CD14-positive monocyte (primary cell): ENCODE results near the gene UNC5A. TPM values are rescaled to one million over a fixed set of nuclear protein-coding genes. Genes with fewer than 3 reads are reported as not detected.

Experiments used
- DNase-seq, 3 donors: peaks; one replicate each; pipeline ENCODE4 v3.0.0-alpha.2; 2011 to 2022
- H2AFZ ChIP-seq: 2 replicates; pipeline ENCODE4 v1.6.0; 2012; ENCODE audit warnings: mild to moderate bottlenecking, low read depth, low read length, inconsistent platforms; ENCODE audit not compliant: insufficient read depth, poor library complexity, severe bottlenecking
- H3K27ac ChIP-seq, 2 donors: 1 replicate in 1 of 2; 2 replicates in 1 of 2; pipeline ENCODE4 v1.5.1; 2012 to 2013; ENCODE audit warnings: low read length in 2 of 2, control low read depth in 1 of 2, inconsistent platforms in 1 of 2, low read depth in 1 of 2, mild to moderate bottlenecking in 1 of 2
- H3K27me3 ChIP-seq, 2 donors: one replicate each; pipeline versions ENCODE4 v1.6.0 to v1.6.1; 2011 to 2013; ENCODE audit warnings: low read length in 2 of 2; ENCODE audit not compliant: control insufficient read depth in 2 of 2, insufficient read depth in 2 of 2
- H3K36me3 ChIP-seq, 2 donors: replicated peaks in 1 of 2; 1 replicate in 1 of 2; 2 replicates in 1 of 2; pipeline versions ENCODE4 v1.5.1 to v1.6.1; 2012 to 2013; ENCODE audit warnings: low read length in 2 of 2, control low read depth in 1 of 2, inconsistent platforms in 1 of 2, mild to moderate bottlenecking in 1 of 2; ENCODE audit not compliant: insufficient read depth in 2 of 2, control insufficient read depth in 1 of 2
- H3K4me1 ChIP-seq, 2 donors: 1 replicate in 1 of 2; 2 replicates in 1 of 2; pipeline versions ENCODE4 v1.5.1 to v1.6.1; 2012 to 2013; ENCODE audit warnings: low read length in 2 of 2, control low read depth in 1 of 2, inconsistent platforms in 1 of 2, mild to moderate bottlenecking in 1 of 2, moderate library complexity in 1 of 2; ENCODE audit not compliant: insufficient read depth in 2 of 2, control insufficient read depth in 1 of 2
- H3K4me2 ChIP-seq: replicated peaks from 2 replicates; pipeline ENCODE3; 2012; ENCODE audit warnings: low read length, moderate library complexity, mild to moderate bottlenecking; ENCODE audit not compliant: poor library complexity, severe bottlenecking; ENCODE audit errors: extremely low read depth
- H3K4me3 ChIP-seq, 3 experiments: fragments of 200-600 bp in 1 of 3; sonication (generic) in 1 of 3; replicated peaks in 1 of 3; 1 replicate in 2 of 3; 2 replicates in 1 of 3; pipeline ENCODE4 v1.5.1; 2011 to 2013; ENCODE audit warnings: low read length in 3 of 3, mild to moderate bottlenecking in 3 of 3, control low read depth in 2 of 3, low read depth in 2 of 3, inconsistent platforms in 1 of 3, moderate library complexity in 1 of 3
- H3K79me2 ChIP-seq: 2 replicates; pipeline ENCODE4 v1.6.0; 2012; ENCODE audit warnings: mild to moderate bottlenecking, control low read depth, inconsistent platforms, low read length, moderate library complexity; ENCODE audit not compliant: insufficient read depth
- H3K9ac ChIP-seq: 2 replicates; pipeline ENCODE4 v1.6.0; 2017; ENCODE audit warnings: low read length, mild to moderate bottlenecking; ENCODE audit not compliant: insufficient read depth, poor library complexity, severe bottlenecking
- H3K9me3 ChIP-seq, 2 donors: replicated peaks in 1 of 2; 1 replicate in 1 of 2; 2 replicates in 1 of 2; pipeline versions ENCODE4 v1.5.1 to v1.6.1; 2012 to 2013; ENCODE audit warnings: low read length in 2 of 2, control low read depth in 1 of 2; ENCODE audit not compliant: control insufficient read depth in 1 of 2, insufficient read depth in 1 of 2
- H4K20me1 ChIP-seq: 2 replicates; pipeline ENCODE4 v1.6.0; 2012; ENCODE audit warnings: mild to moderate bottlenecking, low read length, control low read depth, moderate library complexity; ENCODE audit not compliant: insufficient read depth
- H3K27ac Mint-ChIP-seq, 7 donors: one replicate each; pipeline ENCODE4 v1.8.0; 2020; ENCODE audit warnings: mild to moderate bottlenecking in 7 of 7, mixed read lengths in 7 of 7, moderate library complexity in 6 of 7, inconsistent platforms in 2 of 7
- H3K27me3 Mint-ChIP-seq, 3 donors: one replicate each; pipeline ENCODE4 v1.8.0; 2021 to 2022; ENCODE audit warnings: low read depth in 3 of 3, mild to moderate bottlenecking in 3 of 3, mixed read lengths in 3 of 3, moderate library complexity in 3 of 3, inconsistent platforms in 1 of 3
- H3K36me3 Mint-ChIP-seq, 2 donors: one replicate each; pipeline ENCODE4 v1.8.0; 2020; ENCODE audit warnings: mixed read lengths in 2 of 2, inconsistent platforms in 1 of 2, mild to moderate bottlenecking in 1 of 2
- H3K4me1 Mint-ChIP-seq: one replicate; pipeline ENCODE4 v1.8.0; 2020; ENCODE audit warnings: mild to moderate bottlenecking, mixed read lengths
- H3K4me3 Mint-ChIP-seq, 2 donors: one replicate each; pipeline ENCODE4 v1.8.0; 2020; ENCODE audit warnings: mild to moderate bottlenecking in 2 of 2, mixed read lengths in 2 of 2, moderate library complexity in 1 of 2
- H3K9me3 Mint-ChIP-seq, 7 donors: one replicate each; pipeline ENCODE4 v1.8.0; 2020 to 2022; ENCODE audit warnings: mixed read lengths in 7 of 7, mild to moderate bottlenecking in 6 of 7, moderate library complexity in 6 of 7, inconsistent platforms in 2 of 7
- WGBS: methylation state at CpG from one replicate; pipeline ENCODE4 v1.1.5; 2013; ENCODE audit warnings: missing lambda C conversion rate; ENCODE audit not compliant: insufficient coverage; 5-methylcytosine and 5-hydroxymethylcytosine counted together
- intact Hi-C, 2 donors: fragments of 100-400 bp; cut with micrococcal nuclease; formaldehyde crosslinking; loops; one replicate each; pipeline versions ENCODE4 v1.15.0 to v1.15.1; 2023
- polyA plus RNA-seq, 3 donors: library from polyadenylated mRNA; depleted of rRNA in 1 of 3; unstranded in 2 of 3; stranded (reverse) in 1 of 3; fragments of 300-500 nt in 2 of 3; fragments of >200 nt in 1 of 3; fragmentation: Illumina TruSeq in 2 of 3; gene quantifications; 1 replicate in 2 of 3; 2 replicates in 1 of 3; pipeline ENCODE4 v1.2.3, GENCODE V29; 2012 to 2021
- TF ChIP-seq, protein P1 (sequence below): fragments of 200-600 bp; IDR thresholded peaks from one replicate; pipeline ENCODE4 v1.8.0; 2022; ENCODE audit warnings: antibody characterized with exemption, mild to moderate bottlenecking

UNC5A gene
- polyA plus RNA-seq, 3 donors = 0.03 to 0.07 TPM; not detected in 1

- intact Hi-C loops = loop anchor here in 1 of 2 donors (10.0 kb wide), 1 partner anchor 141 kb away; no protein-coding TSS in a partner anchor
- H3K79me2 ChIP-seq = no peaks in the 10 kb centered on the region
These were observed 3.4 kb downstream of the UNC5A start for GRCh38 chr5:176813587-176814312.

DNA sequence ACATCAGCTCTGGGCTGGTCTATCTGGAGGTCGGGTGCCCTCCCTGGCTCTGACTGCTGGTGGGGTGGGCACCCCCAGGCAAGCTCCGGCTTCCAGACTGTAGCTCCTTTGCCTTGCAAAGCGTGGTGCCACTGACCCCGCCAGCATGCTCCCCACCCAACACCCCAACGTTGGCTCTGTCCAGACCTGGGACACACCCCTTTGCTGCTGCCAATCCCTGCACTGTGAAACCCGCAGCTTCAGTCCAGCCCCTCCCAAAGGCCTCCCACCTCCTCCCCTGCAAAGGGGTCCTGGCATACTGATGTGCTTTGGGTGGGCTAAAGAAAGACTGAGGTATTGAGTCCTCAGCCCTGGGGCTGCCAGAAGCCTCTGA is 3.9 kb downstream of the UNC5A start:
- Histone ChIP-seq H3K9me3 (peaks cover 0 to 20% of the 10 kb centered on the region in 2 donors), H3K27ac (no peak overlapping the region), H4K20me1 (no peaks in the 10 kb centered on the region), H2AFZ (no peak overlapping the region), H3K27me3 (peaks cover 40 to 79% of the 10 kb centered on the region in 2 donors), H3K79me2 (no peaks in the 10 kb centered on the region), H3K4me1 (peaks cover 5 to 14% of the 10 kb centered on the region in 2 donors), H3K36me3 (no peaks in the 10 kb centered on the region), H3K4me2 (no peak overlapping the region), H3K9ac (no peak overlapping the region), H3K4me3 (no peak overlapping the region)
- intact Hi-C loops = loop anchor here in 1 of 2 donors (10.0 kb wide), 1 partner anchor 141 kb away; no protein-coding TSS in a partner anchor
- peaks cover 0 to 22% (median 2%) of the 10 kb centered on the region in 7 donors for H3K9me3 Mint-ChIP-seq
- H3K4me3 Mint-ChIP-seq = no peak overlapping the region
- TF ChIP-seq, protein P1, sequence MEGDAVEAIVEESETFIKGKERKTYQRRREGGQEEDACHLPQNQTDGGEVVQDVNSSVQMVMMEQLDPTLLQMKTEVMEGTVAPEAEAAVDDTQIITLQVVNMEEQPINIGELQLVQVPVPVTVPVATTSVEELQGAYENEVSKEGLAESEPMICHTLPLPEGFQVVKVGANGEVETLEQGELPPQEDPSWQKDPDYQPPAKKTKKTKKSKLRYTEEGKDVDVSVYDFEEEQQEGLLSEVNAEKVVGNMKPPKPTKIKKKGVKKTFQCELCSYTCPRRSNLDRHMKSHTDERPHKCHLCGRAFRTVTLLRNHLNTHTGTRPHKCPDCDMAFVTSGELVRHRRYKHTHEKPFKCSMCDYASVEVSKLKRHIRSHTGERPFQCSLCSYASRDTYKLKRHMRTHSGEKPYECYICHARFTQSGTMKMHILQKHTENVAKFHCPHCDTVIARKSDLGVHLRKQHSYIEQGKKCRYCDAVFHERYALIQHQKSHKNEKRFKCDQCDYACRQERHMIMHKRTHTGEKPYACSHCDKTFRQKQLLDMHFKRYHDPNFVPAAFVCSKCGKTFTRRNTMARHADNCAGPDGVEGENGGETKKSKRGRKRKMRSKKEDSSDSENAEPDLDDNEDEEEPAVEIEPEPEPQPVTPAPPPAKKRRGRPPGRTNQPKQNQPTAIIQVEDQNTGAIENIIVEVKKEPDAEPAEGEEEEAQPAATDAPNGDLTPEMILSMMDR = no peak
- H3K27me3 Mint-ChIP-seq = peaks cover 72 to 88% (median 75%) of the 10 kb centered on the region in 3 donors
- DNase-seq = no peak
- peaks cover 16% of the 10 kb centered on the region for H3K4me1 Mint-ChIP-seq
- H3K27ac Mint-ChIP-seq = no peak overlapping the region
- no peaks in the 10 kb centered on the region for H3K36me3 Mint-ChIP-seq
- WGBS = 44% methylated on average over 3 of the region's 6 CpGs

More at GRCh38 chr5:176813587-176814312, 3.4 kb downstream of the UNC5A start:
- peaks cover 5 to 14% of the 10 kb centered on the region in 2 donors for H3K4me1 ChIP-seq
- H3K36me3 Mint-ChIP-seq = no peaks in the 10 kb centered on the region
- H2AFZ ChIP-seq = no peak overlapping the region
- peaks cover 0 to 19% of the 10 kb centered on the region in 2 donors for H3K9me3 ChIP-seq
- H3K4me1 Mint-ChIP-seq = peaks cover 16% of the 10 kb centered on the region
- TF ChIP-seq, protein P1 = no peak
- 83% methylated on average over 16 of the region's 16 CpGs for WGBS
- no peak overlapping the region for H3K9ac ChIP-seq
- DNase-seq = no peak
- H3K27me3 Mint-ChIP-seq = peaks cover 72 to 88% (median 75%) of the 10 kb centered on the region in 3 donors
- H3K4me3 Mint-ChIP-seq = peak overlapping the region in 1 of 2 donors; percentile 1
- H3K27ac ChIP-seq = no peak overlapping the region
- no peak overlapping the region for H3K27ac Mint-ChIP-seq
- H3K4me2 ChIP-seq = no peak overlapping the region
- no peaks in the 10 kb centered on the region for H4K20me1 ChIP-seq
- no peak overlapping the region for H3K4me3 ChIP-seq
- H3K27me3 ChIP-seq = peaks cover 39 to 79% of the 10 kb centered on the region in 2 donors
- no peaks in the 10 kb centered on the region for H3K36me3 ChIP-seq
- H3K9me3 Mint-ChIP-seq = peaks cover 0 to 20% (median 0%) of the 10 kb centered on the region in 7 donors
